OCI-M2 (cell line): ENCODE results near the gene ITPRIP.

Experiments used
- DNase-seq: peaks from one replicate; lab custom pipeline; 2025; ENCODE audit not compliant: unreplicated experiment; lab: John Stamatoyannopoulos, UW

The ITPRIP gene

DNA sequence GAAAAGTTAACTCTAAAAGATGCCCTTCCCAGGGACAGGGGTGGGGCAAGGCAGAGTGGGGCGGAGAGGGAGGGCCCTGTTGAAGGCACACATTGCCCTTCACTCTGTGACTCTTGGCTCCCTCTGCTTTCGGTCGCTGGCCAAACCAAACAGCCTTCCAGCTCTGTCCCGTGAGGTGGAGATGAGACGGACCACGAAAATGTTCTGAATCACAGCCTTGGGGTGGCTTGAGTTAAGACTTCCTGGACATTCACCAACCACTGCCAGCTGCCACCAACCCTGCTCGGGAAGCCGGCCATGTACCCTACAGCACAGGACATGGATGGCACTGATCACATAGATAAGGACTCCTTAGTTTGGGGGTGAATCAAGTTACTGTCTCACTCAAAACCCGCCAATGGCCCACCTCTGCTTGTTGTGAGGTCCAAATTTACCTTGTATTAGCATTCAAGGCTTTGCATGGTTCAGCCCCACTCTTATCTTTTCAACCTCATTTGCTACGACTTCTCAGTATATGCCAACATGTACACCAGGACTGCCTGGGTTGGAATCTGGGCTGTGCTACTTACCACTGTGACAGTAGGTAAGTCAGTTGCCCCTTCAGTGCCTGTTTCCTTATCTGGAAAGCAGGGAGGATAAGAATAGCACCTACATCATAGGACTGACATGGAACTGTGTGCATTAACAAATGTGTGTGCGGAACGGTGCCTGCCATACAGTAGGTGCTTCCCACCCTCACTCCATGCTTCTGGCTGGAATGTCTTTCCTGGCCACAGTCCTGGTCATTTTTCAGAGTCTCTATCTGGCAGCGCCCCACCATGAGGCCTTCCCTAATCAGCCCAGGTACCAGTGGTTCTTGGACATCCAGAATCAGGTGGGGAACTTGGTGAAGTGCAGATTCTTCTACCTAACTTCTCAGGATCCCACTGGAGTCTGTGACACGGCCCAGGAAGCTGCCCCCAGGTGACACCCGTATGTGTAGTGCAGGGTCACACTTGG is 28.0 kb downstream of the ITPRIP start:
- DNase-seq = no peak

DNA sequence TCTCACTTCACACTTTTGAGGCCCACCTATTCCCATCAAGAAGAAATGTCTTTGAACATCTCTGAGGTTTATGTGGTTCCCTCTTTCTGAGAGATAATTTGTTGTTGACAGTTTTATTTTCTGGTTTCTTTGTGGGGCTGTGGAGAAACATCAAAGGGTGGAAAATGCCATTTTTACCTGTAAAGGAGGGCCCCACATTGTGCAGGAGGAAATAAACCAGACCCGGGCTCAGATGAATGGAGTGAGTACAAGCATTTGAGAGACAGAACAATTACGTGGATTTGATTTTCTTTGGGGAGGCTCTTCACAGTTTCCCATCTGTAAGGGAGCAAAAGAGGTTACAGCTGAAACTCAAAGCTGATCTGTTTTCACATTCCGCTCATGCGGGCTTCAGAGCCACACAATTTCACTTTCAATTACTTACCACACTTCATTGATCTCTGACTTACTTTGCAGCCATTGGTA is 29.8 kb downstream of the ITPRIP start:
- DNase-seq = no peak

DNA sequence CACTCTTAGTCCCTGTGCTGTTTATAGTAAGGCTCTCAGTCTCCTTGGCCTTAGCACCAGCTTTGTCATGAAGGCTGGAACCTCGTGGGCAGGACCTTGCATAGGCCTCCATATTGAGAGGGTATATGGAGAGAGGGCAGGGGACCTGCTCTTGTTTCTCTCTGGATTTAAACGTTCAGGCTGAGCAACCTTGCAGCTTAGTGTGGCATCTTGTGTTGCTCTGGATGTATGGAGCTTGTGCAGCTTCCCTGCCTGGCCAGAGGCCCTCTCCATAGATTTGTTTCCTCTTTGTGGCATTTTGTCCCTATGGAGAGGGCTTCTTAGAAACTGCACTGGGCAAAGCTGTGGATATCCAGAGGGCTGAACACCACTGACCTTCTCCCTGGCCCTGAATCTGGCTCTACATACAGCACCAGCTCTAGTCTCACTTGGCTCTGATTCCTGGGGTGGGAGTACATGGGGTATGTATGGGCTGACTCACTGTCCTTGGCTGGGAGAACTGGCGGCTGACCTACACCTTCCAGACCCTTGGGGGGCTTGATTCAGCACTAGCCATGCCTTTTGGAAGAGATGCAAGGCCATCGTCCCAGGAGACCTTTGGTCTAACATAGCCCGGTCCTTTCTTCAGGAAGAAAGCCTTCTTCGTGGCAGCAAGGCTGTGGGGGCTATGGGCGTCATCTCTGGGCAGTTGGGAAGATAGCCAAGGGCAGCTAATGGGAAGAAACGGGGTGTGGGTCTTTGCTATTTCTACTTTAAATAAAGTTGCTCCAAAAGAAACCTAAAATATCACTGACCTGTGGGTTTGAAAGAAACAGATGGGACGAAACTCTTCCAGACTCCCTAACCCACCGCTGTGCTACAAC is 30.5 kb downstream of the ITPRIP start:
- no peak for DNase-seq

DNA sequence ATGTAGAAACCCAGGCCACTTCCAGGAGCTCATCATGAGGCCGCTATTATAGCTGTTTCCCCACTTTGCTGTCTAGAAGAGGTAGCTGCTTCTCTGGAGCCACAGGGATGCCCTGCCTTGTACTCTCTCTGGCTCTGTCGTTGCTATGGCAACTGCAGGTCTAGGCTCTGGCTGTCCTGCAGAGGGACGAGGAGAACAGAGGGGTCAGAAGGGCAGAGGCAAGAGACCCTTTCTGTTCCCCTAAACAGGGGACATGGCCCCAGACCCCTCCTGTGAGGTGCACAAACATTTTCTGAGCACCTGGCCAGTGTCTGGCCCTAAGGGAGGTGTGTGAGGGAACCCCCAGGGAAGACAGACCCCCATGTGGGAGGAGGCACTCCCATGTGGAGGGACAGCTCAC is 31.4 kb downstream of the ITPRIP start:
- DNase-seq = no peak

DNA sequence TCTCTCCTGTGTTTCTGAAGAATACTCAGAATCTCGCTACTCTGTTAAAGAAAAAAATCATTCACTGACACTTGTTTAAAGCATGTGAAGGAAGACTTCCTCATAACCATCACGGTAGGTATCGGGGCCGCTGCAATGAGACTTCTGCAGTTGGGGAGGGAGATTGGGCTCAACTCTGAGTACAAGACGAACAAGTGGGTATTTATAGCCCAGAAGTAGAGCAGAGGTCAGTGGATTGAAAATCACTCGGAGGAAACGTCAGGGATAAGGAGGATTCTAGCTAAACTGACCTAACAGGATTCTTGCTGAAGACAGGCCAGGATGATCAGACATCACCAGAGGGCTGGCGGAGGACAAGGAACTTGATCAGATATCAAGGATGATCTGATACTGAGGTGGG is 33.3 kb downstream of the ITPRIP start:
- DNase-seq = no peak

DNA sequence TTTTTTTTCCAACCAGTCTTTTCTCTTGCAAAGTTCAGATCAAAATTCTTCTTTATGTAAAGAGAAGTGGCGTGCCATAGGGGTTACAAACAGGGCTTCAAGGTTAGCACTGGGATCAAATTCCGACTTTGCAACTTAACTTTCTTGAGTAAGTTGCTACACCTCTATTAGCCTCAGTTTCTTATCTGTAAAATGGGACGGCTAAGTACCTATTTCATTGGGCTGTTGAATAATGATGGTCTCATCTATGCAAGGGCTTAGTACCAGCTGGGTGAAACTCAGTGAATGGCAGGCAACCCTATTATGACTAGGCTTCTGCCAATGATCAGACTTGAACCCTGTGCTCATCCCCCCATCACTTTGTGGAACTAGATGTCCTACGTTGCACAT is 33.9 kb downstream of the ITPRIP start:
- DNase-seq = no peak

DNA sequence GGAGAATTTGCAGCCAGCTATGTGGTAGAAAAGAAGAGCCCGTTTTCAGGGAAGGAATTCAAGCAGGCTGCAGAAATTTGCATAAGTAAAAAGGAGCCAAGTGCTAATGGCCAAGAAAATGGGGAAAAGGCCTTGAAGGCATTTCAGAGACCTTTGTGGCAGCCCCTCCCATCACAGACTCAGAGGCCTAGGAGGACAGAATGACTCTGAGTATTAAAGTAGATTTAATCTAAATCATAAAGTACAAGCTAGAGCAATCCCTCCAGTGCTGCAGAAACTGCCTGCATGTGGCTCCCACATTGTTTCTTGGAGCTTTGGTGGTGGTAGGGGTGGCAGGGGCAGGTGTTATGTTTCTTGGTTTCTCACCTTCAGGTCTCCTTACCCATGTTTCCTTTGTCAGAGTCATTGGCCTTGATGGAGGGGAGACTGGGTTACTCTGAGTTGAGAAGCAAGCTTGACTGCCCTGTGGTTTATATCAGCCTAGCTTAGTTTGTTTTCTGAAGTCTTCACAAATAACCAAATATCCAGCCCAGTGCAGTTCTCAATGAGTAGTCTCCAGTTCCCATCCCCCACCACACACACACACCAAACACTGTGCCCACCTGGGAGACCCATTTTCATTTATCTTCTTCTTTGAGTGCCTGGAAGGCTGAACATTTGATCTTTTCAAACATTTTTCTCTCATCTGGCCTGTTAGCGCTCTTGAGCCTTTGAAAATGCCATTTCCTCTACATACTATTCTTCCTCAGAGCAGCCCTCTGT is 34.5 kb downstream of the ITPRIP start:
- no peak for DNase-seq

DNA sequence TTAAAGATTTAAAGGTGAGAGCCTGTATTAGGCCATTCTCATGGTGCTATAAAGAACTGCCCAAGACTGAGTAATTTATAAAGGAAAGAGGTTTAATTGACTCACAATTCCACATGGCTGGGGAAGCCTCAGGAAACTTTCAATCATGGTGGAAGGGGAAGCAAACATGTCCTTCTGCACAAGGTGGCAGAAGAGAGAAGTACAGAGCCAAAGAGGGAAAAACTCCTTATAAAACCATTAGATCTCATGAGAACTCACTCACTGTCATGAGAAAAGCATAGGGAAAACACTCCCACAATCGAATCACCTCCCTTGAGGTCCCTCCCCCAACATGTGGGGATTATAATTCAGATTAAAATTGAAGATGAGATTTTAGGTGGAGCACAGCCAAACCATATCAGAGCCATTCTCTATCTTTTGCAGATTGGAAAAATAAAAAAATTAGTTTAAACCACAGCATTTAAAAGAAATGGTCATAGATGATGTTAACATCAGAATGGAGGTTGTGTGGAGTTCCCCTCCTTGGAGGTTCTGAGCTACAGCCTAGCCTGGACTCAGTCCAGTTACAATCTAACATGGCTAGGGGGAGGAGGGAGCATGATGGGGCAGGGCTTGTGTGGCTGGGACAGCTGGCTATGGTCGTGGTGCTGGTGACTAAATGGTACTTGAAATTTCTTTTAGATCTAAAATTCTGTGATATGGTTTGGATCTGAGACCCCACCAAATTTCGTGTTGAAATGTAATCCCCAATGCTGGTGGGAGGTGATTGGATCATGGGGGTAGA is 36.2 kb downstream of the ITPRIP start:
- DNase-seq = no peak

DNA sequence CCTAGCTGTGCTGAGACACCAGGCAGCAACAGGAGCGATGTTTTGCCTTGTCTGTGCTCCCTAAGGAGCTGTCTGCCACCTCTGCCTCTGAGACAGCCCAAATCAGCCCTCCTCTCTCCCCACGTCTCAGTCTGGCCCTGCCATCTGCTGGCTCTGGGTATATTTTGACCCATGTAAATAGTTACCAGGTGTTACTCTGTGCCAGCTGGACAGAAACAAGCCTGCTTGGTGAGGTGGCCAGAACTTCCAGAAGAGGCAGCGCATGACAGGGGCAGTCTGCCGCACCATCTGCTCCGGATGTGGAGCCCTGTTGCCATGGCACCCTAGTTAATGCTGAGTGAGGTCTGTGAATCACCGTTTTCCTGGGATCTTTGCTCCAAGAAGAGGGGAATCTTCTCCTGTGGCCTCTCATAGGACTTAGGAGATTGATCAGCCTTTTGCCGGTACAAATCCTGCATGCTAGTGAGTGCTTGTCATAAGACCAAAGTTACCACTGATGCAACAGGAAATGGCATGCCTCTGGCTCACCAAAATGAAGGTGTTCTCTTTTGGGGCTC is 37.5 kb downstream of the ITPRIP start:
- DNase-seq = no peak

DNA sequence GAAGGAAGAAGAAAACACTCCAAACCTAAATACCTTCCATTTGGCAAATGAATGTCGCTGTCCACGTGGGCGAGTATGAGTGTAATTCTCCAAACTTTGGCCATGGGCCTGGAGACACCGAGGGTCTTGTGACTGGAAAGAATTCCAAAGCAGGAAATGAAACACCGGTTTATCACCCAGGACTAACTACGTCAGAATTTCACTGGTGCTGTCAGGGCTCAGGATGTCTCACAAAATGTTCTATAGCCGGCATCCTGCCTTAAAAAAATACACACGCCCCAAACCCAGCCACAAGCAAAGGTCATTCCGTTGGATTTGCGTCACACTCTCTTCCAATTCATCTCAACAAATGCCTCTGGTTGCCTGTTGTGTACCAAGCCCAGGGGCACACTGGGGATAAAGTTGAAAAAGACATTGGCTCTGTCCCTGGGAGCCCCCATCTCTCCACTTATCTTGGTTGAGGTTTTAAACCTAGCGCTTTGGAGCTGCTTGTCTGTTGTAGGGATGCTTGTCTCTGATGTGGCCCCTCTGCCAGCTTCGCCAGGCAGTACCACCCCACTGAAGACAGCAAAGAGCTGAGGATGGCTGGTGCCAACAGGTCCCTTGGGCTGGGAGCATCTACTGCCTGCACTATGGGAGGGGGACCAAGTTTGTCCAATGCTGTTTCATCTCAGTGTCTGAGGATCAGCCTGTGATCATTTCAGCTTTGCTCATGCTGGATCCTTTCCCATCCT is 38.1 kb downstream of the ITPRIP start:
- no peak for DNase-seq

DNA sequence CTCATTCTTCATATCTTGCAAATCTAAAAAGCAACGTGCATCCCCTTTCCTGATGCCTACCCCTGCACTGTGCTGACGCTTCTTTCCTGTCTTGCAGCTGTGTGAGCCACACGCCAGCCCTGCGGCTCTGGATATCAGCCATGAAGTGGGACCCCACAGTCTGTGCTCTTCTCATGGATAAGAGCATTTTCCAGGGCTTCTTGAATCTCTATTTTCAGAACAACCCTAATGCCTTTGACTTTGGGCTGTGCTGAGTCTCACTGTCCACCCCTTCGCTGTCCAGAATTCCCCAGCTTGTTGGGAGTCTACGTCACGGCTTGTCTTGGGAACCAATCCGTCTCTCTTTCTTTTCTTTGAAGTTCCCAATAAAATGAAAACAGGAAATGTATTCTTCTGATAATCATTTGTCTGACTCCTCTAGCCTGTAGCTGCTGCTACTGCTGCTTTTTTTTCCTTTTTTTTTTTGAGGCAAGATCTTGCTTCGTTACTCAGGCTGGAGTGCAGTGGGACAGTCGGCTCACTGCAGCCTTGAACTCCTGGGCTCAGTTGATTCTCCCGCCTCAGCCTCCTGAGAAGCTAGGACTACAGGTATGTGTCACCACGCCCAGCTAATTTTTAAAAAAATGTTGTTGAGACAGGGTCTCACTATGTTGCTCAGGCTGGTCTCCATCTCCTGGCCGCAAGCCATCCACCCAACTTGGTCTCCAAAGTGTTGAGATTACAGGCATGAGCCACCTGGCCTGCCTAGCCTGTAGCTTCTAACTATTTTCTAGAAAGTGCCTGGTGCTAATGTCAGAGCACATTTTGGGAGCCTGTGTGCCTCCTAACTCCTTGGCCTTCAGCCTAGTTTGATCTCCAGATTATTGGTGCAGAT is 39.0 kb downstream of the ITPRIP start:
- DNase-seq = no peak

DNA sequence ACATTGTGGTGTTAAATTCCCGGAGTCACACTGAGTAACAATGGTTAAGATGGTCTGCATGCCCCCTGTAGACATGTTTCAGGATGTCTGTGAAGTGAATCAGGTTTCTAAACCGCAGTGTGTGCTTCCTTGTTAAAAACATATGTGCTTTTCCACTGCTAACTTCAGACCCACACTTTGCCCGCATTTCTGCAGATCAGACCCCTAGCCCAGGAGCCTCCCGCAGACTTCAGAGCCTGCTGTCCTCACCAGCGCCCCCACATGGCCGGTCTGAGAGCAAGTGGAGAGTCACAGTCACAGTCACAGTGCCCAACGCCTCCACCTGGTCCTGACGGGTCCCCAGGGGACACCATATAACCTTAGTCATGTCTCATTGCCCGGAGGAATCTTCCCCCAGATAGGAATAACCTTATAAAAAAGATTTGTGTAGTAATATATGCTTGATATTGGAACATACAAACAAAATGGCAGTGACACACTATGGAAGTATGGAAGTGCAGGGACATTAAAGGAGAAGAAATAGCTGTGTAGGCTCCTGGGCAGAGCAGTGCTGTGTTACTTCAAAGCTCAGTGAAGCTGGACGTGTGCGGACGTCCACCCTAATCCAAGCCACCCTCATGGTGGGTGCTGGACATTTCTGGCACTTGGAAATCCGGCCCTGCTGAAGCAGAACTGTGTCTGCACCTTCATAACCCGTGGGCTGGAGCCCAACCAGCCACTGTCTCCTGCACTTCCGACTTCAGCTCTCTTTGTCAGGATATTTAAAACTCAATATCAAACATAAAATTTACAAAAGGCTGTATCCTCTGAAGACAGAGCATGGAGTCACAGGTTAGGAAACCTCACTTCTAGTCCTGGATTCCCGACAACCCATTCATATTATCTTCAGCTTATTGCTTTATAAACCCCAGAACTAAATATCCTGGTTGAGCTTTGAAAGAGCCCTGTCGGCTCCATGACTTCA is 40.3 kb downstream of the ITPRIP start:
- no peak for DNase-seq

DNA sequence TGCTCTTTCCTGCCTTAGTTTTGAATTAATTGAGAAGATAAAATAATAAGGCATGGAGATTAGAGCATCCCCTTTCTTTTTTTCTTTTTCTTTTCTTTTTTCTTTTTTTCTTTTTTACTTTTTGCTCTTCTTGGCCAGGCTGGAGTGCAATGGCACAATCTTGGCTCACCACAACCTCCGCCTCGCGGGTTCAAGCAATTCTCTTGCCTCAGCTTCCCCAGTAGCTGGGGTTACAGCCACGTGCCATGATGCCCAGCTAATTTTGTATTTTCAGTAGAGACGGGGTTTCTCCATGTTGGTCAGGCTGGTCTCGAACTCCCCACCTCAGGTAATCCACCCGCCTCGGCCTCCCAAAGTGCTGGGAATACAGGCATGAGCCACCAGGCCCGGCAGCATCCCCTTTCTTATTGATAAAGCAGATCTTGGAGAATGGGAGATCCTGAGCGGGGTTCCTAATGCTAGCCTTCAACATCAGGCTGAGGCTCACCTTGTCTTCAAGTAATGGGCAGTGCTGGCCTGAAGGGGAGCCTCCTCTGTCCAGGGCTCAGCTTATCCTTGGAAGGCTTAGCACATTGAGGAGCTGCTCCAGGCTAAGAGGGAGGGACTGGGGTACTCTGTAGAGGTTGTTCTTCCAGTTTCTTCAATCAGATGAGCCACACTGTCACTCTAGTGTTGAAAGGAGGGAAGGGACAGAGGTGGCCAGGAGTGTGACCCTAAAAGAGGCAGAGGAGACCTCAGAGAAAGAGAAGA is 41.4 kb downstream of the ITPRIP start:
- DNase-seq = no peak

DNA sequence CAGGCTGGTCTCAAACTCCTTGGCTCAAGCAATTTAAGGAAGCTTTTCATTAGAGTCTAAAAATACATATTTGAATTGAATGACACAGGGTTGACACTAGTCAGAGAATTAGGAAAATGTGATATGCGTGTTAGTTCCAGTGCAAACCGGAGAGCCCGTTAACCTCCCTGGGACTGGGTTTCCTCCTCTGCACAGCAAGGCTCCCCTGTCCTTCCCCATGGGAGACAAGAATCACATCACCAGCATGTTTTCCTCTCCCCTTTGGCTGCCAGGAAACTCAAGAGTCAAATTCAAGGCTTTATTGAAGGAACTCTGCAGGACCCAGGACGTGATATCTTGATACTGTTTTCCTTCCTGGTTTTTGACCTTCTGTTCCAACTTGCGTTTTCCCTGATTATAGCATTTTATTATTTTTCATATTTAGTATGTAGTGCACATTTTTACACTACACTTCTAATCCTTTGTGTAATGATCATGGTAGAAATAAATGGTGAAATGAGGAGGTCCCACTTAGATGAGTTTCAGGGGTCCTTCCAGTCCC is 44.4 kb downstream of the ITPRIP start:
- no peak for DNase-seq

DNA sequence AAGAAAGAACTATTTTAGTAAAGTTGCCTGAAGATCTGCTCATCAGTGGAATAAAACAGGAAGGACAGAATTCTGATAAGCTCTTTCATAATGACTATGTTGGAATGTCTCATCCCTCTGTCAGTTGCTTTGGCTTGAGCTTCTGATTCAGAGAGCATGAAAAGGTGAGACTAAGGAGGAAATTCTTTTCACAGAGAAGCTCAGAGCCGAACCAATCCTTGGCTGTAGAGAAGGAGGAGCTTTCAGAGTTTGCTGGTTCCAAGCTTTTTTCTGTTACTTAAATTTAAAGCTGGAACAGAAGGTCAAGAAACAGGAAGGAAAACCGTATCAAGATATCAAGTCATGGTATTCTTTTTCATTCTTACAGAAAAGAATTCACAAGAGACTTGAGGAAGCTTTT is 45.3 kb downstream of the ITPRIP start:
- no peak for DNase-seq

DNA sequence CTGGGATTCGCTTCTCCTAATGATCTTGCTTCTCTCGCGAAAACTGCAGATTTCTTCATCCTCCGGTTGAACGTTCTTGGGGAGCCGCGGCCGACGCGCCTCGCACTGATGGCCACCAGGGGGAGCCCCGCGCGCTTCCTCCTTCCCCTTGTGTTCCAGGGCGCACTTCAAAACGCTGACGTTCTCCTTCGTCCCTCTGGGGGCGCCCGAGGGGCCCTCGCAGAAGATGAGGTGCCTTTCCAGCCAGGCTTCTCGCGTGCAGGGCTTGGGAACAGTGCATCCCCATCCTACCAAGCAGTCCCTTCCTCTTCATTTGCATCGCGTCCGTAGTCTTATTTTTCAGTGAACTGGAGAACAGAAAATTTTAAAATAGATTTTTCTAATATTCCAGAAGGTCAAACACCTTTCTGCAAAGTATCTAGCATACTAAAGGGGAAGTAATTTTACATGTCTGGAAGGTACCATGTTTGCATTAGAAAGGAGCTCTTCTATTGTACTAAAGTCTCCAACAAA is 46.8 kb downstream of the ITPRIP start:
- peak; percentile 54 for DNase-seq
